ENCODE results near the gene UBE3A.
"Not testable (repeated sequence)": the region's sequence is repeated elsewhere in the genome, so short reads cannot be mapped to it uniquely, and the experiment has no call there.

Gene UBE3A

DNA sequence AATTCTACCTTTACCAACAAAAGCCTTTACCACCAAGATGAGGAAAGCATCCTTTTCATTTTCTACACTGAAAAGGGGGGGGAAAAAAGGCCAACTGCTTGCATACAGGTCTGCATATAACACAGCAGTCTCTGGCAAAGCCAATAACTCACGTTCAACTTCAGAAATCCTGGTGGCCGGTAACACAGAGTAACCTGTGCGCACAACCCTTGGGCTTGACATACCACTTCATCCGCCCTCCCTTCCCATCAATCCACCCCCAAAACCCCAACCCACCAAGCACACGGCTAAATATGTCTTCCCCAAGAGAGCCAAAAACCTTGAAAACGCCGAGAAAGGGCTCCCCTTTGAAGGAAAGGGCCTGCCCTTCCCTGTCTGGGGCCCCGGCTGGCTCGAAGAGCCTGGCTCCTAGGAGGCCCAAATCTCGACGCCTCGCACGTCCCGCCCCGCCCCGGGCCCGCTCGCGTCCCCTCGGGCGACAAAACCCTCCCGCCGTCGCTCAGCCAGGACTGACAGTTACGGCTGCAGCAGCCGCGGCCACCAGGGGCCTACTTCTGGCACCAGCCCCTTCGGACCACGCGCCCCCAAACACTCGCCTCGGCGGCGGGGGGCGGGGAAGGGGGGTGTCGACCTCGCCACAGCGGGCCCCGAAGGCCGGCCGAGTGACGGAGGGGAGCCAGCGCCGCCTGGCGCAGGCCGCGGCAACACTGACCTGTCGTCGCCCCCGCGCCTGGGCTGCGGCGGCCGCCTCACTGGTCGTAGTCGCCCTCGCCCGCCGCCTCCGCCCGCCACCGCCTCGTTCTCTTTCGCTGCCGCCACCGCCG is 835 bp downstream of the UBE3A start:
- peak; percentile 53 for DNase-seq

DNA sequence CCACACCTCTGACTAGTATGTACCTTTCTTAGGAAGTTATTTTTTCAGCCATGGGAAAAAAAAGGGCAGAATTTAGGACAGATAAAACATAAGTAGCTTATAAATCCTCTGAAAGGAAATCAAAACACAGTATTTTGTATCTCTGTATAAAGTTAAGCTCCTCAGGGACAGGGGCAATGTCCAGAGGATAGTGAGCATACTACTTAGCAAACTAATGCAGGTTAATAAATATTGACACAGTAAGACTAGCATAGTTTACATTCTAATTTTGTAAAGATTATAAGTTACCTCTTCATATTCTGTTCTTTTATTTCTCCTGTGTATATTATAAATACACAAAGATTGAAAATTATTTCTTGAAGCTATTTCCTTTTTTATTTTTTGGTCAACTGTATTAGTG is 2.1 kb downstream of the UBE3A start:
- no peak for DNase-seq

DNA sequence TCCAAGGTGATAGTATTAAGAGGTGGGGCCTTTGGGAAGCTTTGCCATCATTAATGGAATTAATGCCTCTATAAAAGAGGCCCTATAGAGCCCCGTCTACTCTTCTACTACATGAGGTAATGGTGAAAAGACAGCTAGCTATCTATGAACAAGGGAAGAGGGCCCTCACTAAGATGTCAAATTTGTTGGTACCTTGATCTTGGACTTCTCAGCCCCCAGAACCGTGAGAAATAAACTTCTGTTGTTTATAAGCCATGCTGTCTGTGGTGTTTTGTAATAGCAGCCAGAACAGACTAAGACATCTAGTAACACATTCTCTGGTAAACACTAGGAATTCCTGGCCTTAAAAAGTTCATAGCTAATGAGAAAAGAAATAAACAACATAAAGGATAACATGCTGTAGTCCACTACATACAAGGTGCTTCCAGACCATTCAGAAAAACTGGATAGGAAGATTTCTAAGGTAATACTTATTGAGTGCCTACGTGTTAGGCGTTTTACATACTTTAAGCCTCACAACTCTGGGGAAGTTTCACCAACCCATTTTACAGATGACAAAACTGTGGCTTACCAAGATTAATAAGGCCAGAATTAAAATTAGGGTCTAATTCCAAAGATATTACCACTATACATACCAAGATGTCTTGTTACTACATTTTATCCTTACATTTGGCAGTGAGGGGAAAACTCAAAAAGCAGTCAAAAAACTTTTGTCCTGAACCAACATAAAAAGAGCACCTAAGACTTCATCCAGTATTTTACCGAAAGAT is 3.2 kb downstream of the UBE3A start:
- DNase-seq, result no peak

DNA sequence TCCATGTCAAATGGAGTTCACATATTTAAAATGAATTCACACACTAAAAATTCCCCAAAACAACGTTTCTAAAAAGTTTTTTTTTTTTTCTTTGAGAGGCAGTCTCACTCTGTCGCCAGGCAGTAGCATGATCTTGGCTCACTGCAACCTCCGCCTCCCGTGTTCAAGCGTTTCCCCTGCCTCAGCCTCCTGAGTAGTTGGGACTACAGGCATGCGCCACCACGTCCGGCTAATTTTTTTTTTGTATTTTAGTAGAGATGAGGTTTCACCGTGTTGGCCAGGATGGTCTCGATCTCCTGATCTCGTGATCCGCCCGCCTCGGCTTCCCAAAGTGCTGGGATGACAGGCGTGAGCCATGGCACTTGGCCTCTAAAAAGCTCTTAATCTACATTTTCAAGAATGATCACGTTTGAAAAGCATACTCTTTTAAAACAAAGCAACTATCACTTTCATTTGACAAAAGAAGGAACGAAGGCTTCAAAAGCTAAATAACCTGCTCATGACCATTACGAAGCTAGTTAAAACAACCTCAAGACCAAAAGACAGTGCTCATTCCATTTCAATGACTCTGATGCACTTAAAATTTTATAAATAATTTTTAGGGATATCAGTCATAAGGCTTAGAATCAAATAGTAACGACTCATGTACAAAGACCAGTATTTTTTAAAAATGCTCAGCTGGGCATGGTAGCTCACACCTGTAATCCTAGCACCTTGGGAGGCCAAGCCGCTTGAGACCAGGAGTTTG is 5.5 kb downstream of the UBE3A start:
- DNase-seq, result no peak

DNA sequence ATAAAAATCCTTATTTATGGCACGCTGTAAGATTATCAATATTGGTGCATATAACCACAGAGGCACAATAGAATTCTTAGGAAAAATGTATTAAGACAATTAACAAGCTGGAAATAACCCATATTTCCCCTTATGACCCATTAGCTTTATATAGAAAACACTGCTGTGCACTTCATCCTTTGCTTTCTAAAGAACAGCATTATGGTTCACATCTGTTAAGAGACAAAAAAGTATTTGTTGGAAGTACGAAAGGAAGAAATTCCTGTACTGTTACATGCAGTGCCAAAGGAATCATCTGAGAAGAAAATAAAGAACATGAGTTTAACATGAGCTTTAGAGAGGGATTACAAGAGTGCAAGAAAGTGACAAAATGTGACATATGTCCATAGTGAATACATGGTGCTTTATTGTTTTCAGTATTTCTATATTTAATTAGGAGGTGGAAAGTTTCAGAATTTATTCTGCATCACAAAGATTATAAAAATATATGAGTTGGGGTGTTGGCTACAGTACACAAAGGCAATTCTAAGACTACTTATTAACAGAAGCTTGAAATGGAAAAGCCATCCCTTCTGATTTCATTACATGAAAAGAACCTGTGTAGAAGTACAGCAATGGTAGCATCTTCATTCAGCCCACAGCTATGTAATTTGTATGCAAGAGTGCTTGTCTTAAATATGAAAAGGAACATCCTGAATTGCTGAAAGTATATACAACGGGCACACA is 6.8 kb downstream of the UBE3A start:
- DNase-seq, result no peak

DNA sequence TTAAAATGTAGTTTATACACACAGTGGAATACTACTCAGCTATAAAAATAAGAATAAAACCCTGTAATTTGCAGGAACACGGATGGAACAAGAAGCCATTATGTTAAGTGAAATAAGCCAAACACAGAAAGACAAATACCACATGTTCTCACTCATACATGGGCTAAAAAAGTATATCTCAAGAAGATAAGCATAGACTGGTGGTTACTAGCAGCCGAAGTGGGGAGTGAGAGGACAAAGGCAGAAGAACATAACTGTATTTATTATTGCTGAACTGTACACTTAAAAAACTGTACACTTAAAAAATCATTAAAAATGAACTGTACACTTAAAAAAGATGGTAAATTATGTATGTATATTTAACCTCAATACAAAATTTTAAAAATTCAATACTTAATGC is 11.0 kb downstream of the UBE3A start:
- DNase-seq, result no peak

DNA sequence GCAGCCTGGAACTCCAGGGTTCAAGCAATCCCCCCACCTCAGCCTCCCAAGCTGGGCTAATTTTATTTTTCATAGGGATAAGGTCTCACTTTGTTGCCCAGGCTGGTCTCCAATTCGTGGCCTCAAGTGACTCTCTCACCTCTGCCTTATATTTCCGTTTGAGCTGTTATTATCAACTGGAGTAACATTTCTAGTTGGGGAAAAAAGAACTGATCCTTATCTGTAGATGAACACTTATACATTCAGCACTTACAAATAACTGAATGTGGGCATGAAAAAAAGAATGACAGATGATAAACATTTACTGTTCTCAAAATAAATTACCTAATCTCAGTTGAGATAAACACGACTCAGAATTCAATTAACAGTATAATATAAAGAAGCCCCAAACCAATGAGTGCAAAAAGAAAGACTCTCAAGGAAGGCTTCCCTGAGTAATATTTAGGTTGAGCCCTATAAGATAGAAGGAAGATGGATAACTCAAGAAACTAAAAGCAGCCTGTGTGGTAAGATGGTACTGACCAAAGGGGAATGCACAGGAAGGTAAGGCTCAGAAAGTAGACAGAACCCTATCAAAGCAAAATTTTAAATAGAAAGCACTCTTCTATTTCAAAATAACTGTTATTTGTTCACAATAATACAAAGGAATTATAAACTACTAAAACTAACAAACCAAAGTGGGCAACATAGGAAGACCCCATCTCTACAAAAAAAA is 11.8 kb downstream of the UBE3A start:
- no peak for DNase-seq

DNA sequence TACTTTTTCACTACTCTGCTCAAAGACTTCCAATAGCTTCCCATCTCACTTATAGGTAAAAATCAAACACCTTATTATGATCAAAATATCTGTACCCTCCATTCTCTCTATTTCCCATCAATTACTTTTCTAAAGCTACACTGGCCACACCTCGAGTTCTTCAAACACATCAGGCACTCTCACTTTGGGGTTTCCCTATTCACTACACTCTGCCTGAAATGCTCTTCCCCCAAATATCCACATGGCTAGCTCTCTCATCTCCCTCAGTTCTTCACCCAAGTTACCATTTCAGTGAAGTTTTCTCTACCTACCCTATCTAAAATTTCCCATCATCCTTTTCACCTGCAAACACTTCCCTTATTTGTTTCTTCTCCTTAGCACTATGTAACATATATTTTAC is 14.8 kb downstream of the UBE3A start:
- DNase-seq, result no peak

DNA sequence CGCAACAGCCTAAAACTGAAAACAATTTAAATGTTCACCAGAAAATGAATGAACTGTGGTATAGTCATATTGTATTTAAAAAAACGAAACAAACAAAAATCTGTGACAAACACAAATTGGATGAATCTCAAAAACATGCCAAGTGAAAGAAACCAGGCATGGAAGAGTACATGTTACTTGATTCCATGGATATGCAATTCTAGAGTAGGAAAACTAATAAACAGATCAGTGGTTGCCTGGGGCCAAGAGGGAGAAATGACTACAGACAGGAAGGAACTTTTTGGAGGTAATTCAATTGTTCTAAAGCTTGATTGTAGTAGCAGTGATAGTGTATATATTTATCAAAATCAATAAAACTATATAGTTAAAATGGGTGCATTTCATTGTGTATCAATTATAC is 16.8 kb downstream of the UBE3A start:
- no peak for DNase-seq

DNA sequence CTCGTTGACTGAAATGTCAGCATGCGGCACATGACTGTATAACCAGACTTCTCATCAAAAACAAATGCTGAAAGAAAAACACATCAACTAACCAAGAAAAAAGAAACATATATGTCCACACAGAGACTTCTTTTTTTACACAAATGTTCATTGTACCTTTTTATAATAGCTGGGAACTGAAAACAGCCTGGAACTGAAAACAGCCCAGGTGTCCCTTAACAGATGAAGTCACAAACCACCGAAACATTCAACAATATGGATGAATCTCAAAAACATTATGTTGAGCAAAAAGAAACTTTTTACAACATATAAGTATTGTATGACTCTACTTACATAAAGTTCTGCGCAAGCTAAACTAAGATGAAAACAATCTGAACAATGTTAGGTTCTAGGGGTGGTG is 20.6 kb downstream of the UBE3A start:
- no peak for DNase-seq

DNA sequence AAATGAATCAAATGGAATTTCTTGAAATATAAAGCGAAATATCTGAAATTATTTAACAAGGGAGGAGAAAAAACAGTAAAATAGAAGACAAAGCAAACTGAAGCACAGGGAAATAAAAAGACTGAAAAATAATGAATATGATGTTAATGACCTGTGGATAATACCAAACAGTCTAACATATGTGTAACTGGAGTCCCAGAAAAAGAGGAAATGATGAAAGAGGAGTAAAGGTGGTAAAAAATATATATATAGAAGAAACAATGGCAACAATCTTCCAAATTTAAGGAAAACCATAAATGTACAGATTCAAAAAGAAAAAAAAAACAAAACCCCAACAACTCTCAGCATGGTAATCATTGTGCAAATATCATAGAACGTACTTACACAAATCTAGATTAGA is 21.2 kb downstream of the UBE3A start:
- no peak for DNase-seq

DNA sequence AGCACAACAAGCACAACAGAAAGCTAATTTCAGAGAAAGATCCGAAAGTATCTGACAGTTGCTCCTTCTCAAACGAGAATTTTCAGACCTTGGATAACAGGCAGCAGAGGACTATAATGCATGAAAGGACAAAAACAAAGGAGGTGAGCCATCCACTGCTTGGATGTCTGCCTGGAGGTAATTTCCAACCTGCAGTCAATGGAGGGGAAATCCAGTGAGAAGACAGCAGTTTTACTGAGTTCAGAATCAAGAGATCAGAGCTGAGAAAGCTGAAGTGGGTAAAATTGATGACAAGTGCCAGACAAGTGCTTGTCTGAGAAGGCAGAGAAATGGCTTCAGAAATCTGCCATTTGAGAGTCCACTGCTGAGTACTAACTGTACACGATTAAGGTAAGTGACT is 22.1 kb downstream of the UBE3A start:
- DNase-seq, result no peak

DNA sequence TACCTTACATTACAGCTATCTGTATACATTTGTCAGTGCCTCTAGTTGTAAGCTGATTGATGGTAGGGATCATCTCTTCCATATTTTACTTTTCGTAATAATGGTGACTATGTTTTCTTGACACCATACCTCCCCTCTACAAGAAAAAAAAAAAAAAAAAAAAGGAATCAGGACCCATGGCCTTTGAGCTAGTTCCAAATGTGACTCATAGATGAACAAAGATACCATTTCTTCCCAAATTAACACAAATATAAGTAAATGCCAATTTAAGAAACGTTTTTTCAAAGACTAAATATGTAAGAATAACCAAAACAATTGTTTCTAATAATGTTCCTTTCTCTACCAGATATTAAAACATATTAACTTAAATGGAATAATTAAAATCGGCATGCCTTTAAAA is 23.1 kb downstream of the UBE3A start:
- no peak for DNase-seq

DNA sequence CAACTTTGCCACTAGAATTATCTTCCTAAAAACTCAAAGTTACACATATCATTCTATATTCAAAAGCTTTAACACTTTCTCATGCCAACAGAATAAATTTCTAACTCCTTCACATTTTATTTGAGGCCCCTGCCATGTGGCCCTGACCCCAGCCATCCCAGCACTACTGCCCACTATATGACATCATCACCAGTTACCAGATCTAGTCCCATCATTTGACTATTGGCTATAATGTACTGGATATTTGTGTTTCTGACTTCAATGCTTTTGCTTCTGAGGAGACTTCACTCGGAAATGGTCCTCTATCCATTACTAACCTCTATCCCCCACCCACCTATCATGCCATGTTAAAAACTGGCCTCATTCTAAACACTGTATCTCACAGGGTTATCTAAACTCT is 23.6 kb downstream of the UBE3A start:
- DNase-seq, result no peak

DNA sequence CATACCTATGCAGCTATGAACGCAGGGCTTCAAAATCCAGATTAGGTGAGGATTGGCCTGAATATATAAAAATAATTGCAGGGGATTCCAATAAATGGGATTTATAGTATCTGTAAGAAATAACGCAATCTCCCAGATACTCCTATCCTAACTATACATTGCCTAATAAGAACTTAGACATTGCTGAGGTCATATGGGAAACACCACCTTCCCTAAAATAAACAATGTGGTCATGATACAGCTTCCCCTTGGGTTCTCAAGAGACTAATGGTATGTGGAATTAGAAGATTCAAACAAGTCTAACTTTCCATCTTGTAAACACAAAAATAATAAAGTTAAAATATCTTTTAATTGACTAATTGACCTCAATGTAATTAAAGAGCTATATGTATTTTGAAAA is 28.2 kb downstream of the UBE3A start:
- no peak for DNase-seq

DNA sequence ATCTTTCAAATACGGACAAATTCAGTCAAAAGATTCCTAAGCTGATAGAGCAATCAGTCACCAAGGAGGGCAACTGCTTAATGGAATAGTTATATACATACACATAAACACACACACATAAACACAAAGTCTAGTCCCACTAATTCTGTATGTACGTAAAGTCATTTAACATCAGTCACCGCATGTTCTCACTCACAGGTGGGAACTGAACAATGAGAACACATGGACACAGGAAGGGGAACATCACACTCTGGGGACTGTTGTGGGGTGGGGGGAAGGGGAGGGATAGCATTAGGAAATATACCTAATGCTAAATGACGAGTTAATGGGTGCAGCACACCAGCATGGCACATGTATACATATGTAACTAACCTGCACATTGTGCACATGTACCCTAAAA is 29.1 kb downstream of the UBE3A start:
- DNase-seq, result not testable (repeated sequence)

DNA sequence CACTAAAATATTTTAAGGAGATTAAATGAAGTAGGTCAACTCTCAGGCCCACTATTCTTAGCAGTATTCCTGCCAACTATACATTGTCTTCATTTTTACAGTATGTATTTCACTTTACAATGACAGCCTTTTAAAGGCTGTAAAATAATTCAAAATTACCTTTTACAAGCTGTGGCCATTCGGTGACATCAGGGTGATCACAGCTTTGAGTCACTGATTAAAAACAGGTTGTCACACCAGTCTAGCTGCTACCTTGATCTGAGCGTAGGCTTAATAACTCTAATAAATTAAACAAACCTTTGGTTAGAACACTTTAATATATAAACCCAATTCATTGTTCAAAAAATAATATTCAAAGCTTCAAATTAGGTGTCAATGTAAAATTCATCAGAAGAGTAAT is 29.9 kb downstream of the UBE3A start:
- no peak for DNase-seq

DNA sequence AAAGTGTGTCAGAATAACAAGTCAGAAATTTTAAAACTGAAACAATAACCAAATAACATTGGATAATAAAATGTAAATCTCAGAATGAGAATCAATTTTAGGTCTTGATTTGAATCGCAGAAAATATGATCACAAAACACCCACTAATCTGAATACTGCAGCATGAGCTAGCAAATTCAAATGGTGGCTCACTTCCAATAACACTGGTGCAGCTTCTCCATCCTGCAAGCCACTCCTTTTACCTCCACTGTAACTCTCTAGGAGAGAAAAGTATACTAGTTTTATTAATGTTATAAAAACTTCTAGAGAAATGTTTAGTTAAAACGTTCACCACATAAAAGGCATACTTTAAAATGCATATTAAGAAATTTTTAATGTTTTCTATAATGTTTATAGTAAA is 30.4 kb downstream of the UBE3A start:
- no peak for DNase-seq

DNA sequence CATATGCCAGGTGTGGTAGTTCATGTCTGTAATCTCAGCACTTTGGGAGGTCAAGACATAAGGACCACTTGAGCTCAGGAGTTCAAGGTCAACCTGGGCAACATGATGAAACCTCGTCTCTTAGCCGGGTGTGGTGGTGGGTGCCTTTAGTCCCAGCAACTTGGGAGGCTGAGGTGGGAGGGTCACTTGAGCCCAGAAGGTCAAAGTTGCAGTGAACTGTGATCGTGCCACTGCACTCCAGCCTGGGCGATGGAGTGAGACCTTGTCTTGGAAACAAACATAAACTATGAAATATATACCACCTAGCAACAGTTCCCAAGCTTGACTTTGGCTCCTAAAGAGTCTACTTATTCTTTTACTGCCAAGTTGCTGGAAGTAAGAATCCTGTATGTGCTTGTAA is 30.9 kb downstream of the UBE3A start:
- no peak for DNase-seq

DNA sequence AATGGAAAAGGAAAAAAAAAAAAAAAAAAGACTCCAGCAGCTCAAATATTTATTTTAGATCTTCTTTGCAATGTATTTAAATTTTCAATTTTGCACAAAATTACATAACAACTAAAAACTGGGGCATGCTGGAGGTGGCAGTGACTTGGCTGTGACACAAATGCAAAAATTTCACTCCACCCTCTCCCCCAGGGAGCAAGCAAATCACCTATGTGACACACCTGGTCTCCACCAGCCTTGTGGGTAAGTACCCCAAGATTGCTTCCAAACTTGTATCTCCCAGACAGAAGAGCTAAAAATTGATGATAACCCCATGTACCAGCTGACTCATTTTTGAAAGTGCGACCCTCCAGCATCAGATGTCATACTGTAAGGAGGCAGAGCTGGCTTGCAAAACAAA is 32.0 kb downstream of the UBE3A start:
- DNase-seq, result no peak

DNA sequence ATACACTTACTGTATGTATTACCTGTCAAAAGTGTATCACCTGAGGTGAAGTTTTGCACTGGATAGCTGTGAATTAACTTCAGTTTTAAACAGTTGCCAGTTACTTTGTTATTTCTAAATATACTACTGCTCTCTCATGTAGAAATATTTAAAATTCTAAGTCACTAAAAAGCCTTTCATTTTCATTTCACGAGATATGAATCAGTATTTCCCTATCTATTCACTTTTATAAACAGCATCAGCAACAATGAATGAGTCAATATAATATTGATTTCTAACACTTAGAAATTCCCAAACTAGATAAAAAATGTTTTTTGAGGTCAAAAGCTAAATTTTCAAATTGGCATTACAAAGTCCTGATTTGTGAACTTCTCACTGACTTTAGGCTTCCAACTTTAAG is 32.6 kb downstream of the UBE3A start:
- no peak for DNase-seq

DNA sequence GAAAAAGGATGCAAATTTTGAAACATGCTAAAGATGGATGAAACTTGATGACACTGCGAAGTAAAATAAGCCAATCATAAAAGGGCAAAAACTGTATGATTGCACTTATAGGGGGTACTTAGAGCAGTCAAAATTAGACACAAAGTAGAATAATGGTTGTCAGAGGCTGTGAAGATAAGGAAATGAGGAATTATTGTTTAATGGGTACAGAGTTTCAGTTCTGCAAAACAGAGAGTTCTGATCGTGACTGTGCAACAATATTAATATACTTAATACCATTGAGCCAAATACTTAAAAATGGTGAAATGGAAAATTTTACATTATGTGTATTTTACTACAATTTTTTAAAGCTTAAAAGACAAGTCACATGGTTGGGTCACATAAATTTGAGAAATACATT is 35.1 kb downstream of the UBE3A start:
- DNase-seq, result no peak
